ENCODE data around the gene PDK2.

GRCh38 chr17:50141026-50141744 lies 46.0 kb downstream of the PDK2 start:
- TF ChIP-seq POLR2A (IDR thresholded peaks at IDR 0.05; ENCODE audit: low read depth, low read length), result no peak
- no peak for TF ChIP-seq TAF1 (IDR thresholded peaks at IDR 0.05; ENCODE audit: borderline replicate concordance, low read depth, low read length)
